Neural crest cell (in vitro differentiated cells): ENCODE data around the gene CFAP77. TPM values are rescaled to one million over a fixed set of nuclear protein-coding genes. Genes with fewer than 3 reads are reported as not detected.

ENCODE experiments used
- DNase-seq: peaks from one replicate; pipeline ENCODE4 v3.0.0; 2021; ENCODE audit warnings: low read depth, mixed read lengths, low spot score
- H3K27ac Mint-ChIP-seq: one replicate; pipeline ENCODE4 v1.8.0; 2021; ENCODE audit warnings: mild to moderate bottlenecking, mixed read lengths; ENCODE audit not compliant: unreplicated experiment
- H3K27me3 Mint-ChIP-seq: 2 replicates; pipeline ENCODE4 v1.8.0; 2021; ENCODE audit warnings: low read depth, mild to moderate bottlenecking, mixed read lengths
- H3K36me3 Mint-ChIP-seq: 2 replicates; pipeline ENCODE4 v1.8.0; 2021; ENCODE audit warnings: low read depth, mild to moderate bottlenecking, mixed read lengths
- H3K4me1 Mint-ChIP-seq: 2 replicates; pipeline ENCODE4 v1.8.0; 2021; ENCODE audit warnings: mixed read lengths
- H3K4me3 Mint-ChIP-seq: one replicate; pipeline ENCODE4 v1.8.0; 2021; ENCODE audit warnings: mild to moderate bottlenecking, mixed read lengths
- H3K9me3 Mint-ChIP-seq: 2 replicates; pipeline ENCODE4 v1.8.0; 2021; ENCODE audit warnings: mixed read lengths
- total RNA-seq: library from RNA; stranded (reverse); gene quantifications from 2 replicates; pipeline ENCODE4 v1.2.1, GENCODE V29; 2021
- TF ChIP-seq, protein P1 (sequence below): fragments of 200-600 bp; sonication (generic); conservative IDR thresholded peaks from 2 replicates; pipeline ENCODE4 v1.5.0; 2021; ENCODE audit warnings: antibody characterized with exemption, mild to moderate bottlenecking

CFAP77 gene
- total RNA-seq, 1 donor from 2014 or later = 0.23 TPM

- H3K4me3 Mint-ChIP-seq = no peak overlapping the region
Measured at GRCh38 chr9:132440735-132441134, 30.7 kb downstream of the CFAP77 start.

DNA sequence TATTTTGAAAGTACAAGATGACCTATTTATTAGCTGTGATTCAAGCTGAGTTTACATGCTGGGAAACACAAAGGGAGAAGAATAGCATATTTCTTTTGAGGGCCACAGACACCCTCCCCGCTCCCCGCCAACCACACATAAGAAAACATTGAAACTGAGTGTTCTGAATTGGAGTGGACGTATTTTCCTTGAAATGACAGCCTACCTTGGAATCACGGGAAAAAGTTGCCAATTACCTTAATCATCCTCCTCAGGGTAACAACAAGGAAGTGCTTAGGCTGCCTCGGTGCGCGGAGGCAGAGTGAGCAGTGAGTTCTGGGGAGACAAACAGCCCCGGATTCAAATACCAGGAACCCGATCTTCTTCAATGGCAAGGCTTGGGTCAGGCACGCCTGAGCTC lies 31.4 kb downstream of the CFAP77 start:
- peaks cover 7% of the 10 kb centered on the region for H3K4me1 Mint-ChIP-seq
- peaks cover 15% of the 10 kb centered on the region for H3K27me3 Mint-ChIP-seq
- TF ChIP-seq, protein P1, sequence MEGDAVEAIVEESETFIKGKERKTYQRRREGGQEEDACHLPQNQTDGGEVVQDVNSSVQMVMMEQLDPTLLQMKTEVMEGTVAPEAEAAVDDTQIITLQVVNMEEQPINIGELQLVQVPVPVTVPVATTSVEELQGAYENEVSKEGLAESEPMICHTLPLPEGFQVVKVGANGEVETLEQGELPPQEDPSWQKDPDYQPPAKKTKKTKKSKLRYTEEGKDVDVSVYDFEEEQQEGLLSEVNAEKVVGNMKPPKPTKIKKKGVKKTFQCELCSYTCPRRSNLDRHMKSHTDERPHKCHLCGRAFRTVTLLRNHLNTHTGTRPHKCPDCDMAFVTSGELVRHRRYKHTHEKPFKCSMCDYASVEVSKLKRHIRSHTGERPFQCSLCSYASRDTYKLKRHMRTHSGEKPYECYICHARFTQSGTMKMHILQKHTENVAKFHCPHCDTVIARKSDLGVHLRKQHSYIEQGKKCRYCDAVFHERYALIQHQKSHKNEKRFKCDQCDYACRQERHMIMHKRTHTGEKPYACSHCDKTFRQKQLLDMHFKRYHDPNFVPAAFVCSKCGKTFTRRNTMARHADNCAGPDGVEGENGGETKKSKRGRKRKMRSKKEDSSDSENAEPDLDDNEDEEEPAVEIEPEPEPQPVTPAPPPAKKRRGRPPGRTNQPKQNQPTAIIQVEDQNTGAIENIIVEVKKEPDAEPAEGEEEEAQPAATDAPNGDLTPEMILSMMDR = no peak
- no peak overlapping the region for H3K4me3 Mint-ChIP-seq
- DNase-seq = no peak
- H3K9me3 Mint-ChIP-seq = no peaks in the 10 kb centered on the region
- H3K27ac Mint-ChIP-seq = no peak overlapping the region
- H3K36me3 Mint-ChIP-seq = no peaks in the 10 kb centered on the region

More at GRCh38 chr9:132440735-132441134, 30.7 kb downstream of the CFAP77 start:
- peaks cover 7% of the 10 kb centered on the region for H3K4me1 Mint-ChIP-seq
- H3K36me3 Mint-ChIP-seq = no peaks in the 10 kb centered on the region
- H3K9me3 Mint-ChIP-seq = no peaks in the 10 kb centered on the region
- DNase-seq = no peak
- H3K27me3 Mint-ChIP-seq = peaks cover 18% of the 10 kb centered on the region
- H3K27ac Mint-ChIP-seq = no peak overlapping the region
- TF ChIP-seq, protein P1 = no peak

DNA sequence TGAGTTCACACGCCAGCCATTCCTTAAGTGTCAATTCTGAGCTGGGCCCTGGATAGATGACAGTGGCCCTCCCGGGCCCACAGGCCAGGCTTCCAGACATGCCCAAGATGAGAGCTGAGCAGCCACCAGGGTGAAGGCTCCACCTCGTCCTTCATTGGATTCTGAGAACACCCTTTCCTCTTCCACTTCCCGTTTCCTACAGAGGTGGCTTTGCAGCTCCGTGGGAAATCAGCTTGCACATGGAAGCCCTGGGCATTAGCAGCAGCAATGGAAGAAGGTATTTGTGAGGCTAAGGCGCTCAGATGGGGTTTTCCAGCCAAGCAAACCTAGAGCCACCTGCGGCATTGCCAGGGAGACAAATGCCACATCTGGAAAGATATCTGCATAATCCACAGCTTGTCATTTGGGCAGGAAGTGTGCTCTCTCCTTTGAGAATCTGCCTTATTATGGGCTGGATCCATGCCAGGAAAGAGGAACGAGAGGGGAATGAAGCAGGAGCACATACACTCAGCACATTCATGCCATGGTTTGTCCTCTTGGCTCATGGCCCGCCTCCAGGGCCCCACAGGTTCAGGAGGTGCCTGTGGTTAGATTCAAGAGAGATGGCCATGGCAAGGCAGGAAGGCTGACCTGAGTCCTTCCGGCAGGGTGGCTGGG lies 34.1 kb downstream of the CFAP77 start:
- Mint-ChIP-seq H3K4me3 (no peak overlapping the region), H3K36me3 (no peaks in the 10 kb centered on the region)

GRCh38 chr9:132446887-132447286 lies 36.9 kb downstream of the CFAP77 start:
- Mint-ChIP-seq H3K27me3 (peaks cover 13% of the 10 kb centered on the region), H3K27ac (no peak overlapping the region), H3K36me3 (no peaks in the 10 kb centered on the region), H3K9me3 (no peaks in the 10 kb centered on the region), H3K4me1 (peaks cover 3% of the 10 kb centered on the region), H3K4me3 (no peak overlapping the region)
- no peak for DNase-seq
- TF ChIP-seq, protein P1 = no peak

More for the DNA sequence above, 34.1 kb downstream of the CFAP77 start:
- H3K4me1 Mint-ChIP-seq = peaks cover 10% of the 10 kb centered on the region
- H3K27me3 Mint-ChIP-seq = peaks cover 23% of the 10 kb centered on the region
- H3K9me3 Mint-ChIP-seq = no peaks in the 10 kb centered on the region
- H3K27ac Mint-ChIP-seq = no peak overlapping the region
- no peak for DNase-seq
- TF ChIP-seq, protein P1 = no peak

GRCh38 chr9:132447346-132447745 lies 37.3 kb downstream of the CFAP77 start:
- H3K27ac Mint-ChIP-seq = no peak overlapping the region
- no peak overlapping the region for H3K4me3 Mint-ChIP-seq
- TF ChIP-seq, protein P1 = peak; percentile 56
- H3K9me3 Mint-ChIP-seq = no peaks in the 10 kb centered on the region
- peaks cover 11% of the 10 kb centered on the region for H3K27me3 Mint-ChIP-seq
- H3K36me3 Mint-ChIP-seq = no peaks in the 10 kb centered on the region
- peak; percentile 46 for DNase-seq
- peaks cover 3% of the 10 kb centered on the region for H3K4me1 Mint-ChIP-seq
